Brain microvascular endothelial cell (primary cell): ENCODE data around the gene UXS1.

Experiments
- DNase-seq: peaks from one replicate; pipeline ENCODE4 v3.0.0-alpha.2; 2020
- H3K27ac ChIP-seq: fragments of 250-450 bp; sonication (Bioruptor Pico); 2 replicates; pipeline ENCODE4 v1.5.1; 2020; ENCODE audit warnings: mild to moderate bottlenecking, moderate library complexity
- H3K27me3 ChIP-seq: fragments of 250-450 bp; sonication (Bioruptor Pico); replicated peaks from 2 replicates; pipeline ENCODE4 v1.5.1; 2020; ENCODE audit warnings: mild to moderate bottlenecking
- H3K36me3 ChIP-seq: fragments of 250-450 bp; sonication (Bioruptor Pico); replicated peaks from 2 replicates; pipeline ENCODE4 v1.5.1; 2020; ENCODE audit warnings: mild to moderate bottlenecking
- H3K4me3 ChIP-seq: 2 replicates; pipeline ENCODE4 v1.5.1; 2011; ENCODE audit warnings: low read depth, mild to moderate bottlenecking, control low read depth, low read length, moderate library complexity
- CTCF ChIP-seq: IDR thresholded peaks from 2 replicates; pipeline ENCODE4 v1.5.1; 2011; ENCODE audit warnings: low read depth, mild to moderate bottlenecking, moderate library complexity, low read length, control low read depth, inconsistent platforms; ENCODE audit errors: missing control alignments
- in situ Hi-C: cut with HindIII; loops from 2 replicates; pipeline ENCODE4 v1.10.0; 2017; ENCODE audit warnings: low sequenced_read_pairs, low pct_ligation_motif_present

UXS1 gene

GRCh38 chr2:106061611-106062349 lies 132.3 kb downstream of the UXS1 start:
- in situ Hi-C loops: no loop called here
- H3K27ac ChIP-seq: no peak overlapping the region
- no peak for TF ChIP-seq CTCF
- no peak overlapping the region for H3K4me3 ChIP-seq
- peaks cover 18% of the 10 kb centered on the region for H3K27me3 ChIP-seq
- H3K36me3 ChIP-seq: no peaks in the 10 kb centered on the region
- no peak for DNase-seq

- Histone ChIP-seq H3K27me3 (no peaks in the 10 kb centered on the region), H3K27ac (no peak overlapping the region), H3K36me3 (no peaks in the 10 kb centered on the region), H3K4me3 (no peak overlapping the region)
- in situ Hi-C loops: no loop called here
- no peak for DNase-seq
- no peak for TF ChIP-seq CTCF
Observed at GRCh38 chr2:106059416-106060065, 134.6 kb downstream of the UXS1 start.

GRCh38 chr2:106058469-106059137 lies 135.5 kb downstream of the UXS1 start:
- Histone ChIP-seq H3K4me3 (no peak overlapping the region), H3K27me3 (no peaks in the 10 kb centered on the region), H3K36me3 (no peaks in the 10 kb centered on the region), H3K27ac (no peak overlapping the region)
- DNase-seq: no peak
- in situ Hi-C loops: no loop called here
- TF ChIP-seq CTCF: no peak

GRCh38 chr2:106057206-106057605 lies 136.9 kb downstream of the UXS1 start:
- no peaks in the 10 kb centered on the region for H3K27me3 ChIP-seq
- TF ChIP-seq CTCF: no peak
- no peaks in the 10 kb centered on the region for H3K36me3 ChIP-seq
- DNase-seq: no peak
- in situ Hi-C loops: no loop called here
- no peak overlapping the region for H3K27ac ChIP-seq
- no peak overlapping the region for H3K4me3 ChIP-seq

GRCh38 chr2:106054880-106055655 lies 139.0 kb downstream of the UXS1 start:
- no peak overlapping the region for H3K4me3 ChIP-seq
- no peaks in the 10 kb centered on the region for H3K36me3 ChIP-seq
- no peaks in the 10 kb centered on the region for H3K27me3 ChIP-seq
- no peak for DNase-seq
- H3K27ac ChIP-seq: no peak overlapping the region
- TF ChIP-seq CTCF: no peak
- in situ Hi-C loops: no loop called here
